Esophagus squamous epithelium (tissue), 5 donors: ENCODE measurements around the gene TM9SF1. TPM values are rescaled to one million over a fixed set of nuclear protein-coding genes. Genes with fewer than 3 reads are reported as not detected.
"Not testable (repeated sequence)": the region's sequence is repeated elsewhere in the genome, so short reads cannot be mapped to it uniquely, and the experiment has no call there.

Experiments
- DNase-seq: peaks from one replicate; lab custom pipeline; 2025; lab: John Stamatoyannopoulos, UW
- H3K27ac ChIP-seq, 4 donors: fragments of 200-600 bp; sonication (generic); one replicate each; pipeline ENCODE4 v1.5.1; 2016 to 2019; ENCODE audit warnings: mild to moderate bottlenecking in 1 of 4
- H3K27me3 ChIP-seq, 4 donors: fragments of 200-600 bp; sonication (generic); 1 replicate in 3 of 4; 2 replicates in 1 of 4; pipeline versions ENCODE4 v1.5.1 to v1.6.0; 2017 to 2021; ENCODE audit warnings: antibody characterized with exemption in 1 of 4
- H3K36me3 ChIP-seq, 3 donors: fragments of 200-600 bp; sonication (generic); one replicate each; pipeline ENCODE4 v1.5.1; 2016 to 2019
- H3K4me1 ChIP-seq, 3 donors: fragments of 200-600 bp; sonication (generic); one replicate each; pipeline ENCODE4 v1.5.1; 2017 to 2019
- H3K4me3 ChIP-seq, 4 donors: fragments of 200-600 bp; sonication (generic); 1 replicate in 3 of 4; 2 replicates in 1 of 4; pipeline ENCODE4 v1.5.1; 2016 to 2019; ENCODE audit warnings: mild to moderate bottlenecking in 2 of 4, moderate library complexity in 1 of 4
- H3K9me3 ChIP-seq, 3 donors: fragments of 200-600 bp; sonication (generic); one replicate each; pipeline ENCODE4 v1.5.1; 2016 to 2019
- POLR2A ChIP-seq, 4 donors: fragments of 450-650 bp; IDR thresholded peaks; one replicate each; pipeline ENCODE4 v1.6.1; 2017; ENCODE audit warnings: antibody characterized with exemption in 4 of 4, mild to moderate bottlenecking in 4 of 4, moderate library complexity in 3 of 4
- WGBS, 2 donors: methylation state at CpG; one replicate each; pipeline ENCODE4 v1.1.5; 2018; 5-methylcytosine and 5-hydroxymethylcytosine counted together
- intact Hi-C: fragments of 100-400 bp; cut with DNase I; formaldehyde crosslinking; loops from one replicate; pipeline ENCODE4 v1.15.0; 2022
- total RNA-seq, 4 donors: library from RNA; depleted of rRNA; stranded (reverse); fragments of >200 nt; gene quantifications; one replicate each; pipeline ENCODE4 v1.1.0, GENCODE V29; 2016
- TF ChIP-seq, protein P1 (sequence below), 6 experiments: fragments of 450-650 bp in 4 of 6; fragments of 200-600 bp in 2 of 6; sonication (generic) in 2 of 6; IDR thresholded peaks; one replicate each; pipeline ENCODE4 v1.5.1; 2016 to 2019; ENCODE audit warnings: antibody characterized with exemption in 6 of 6, mild to moderate bottlenecking in 4 of 6, moderate library complexity in 4 of 6
- donor health status: DM: yes; HTN: yes; CAD: no.

Gene TM9SF1
- total RNA-seq, 4 donors from 2014 or later: 36.4 to 51.3 (median 44.6) TPM

DNA sequence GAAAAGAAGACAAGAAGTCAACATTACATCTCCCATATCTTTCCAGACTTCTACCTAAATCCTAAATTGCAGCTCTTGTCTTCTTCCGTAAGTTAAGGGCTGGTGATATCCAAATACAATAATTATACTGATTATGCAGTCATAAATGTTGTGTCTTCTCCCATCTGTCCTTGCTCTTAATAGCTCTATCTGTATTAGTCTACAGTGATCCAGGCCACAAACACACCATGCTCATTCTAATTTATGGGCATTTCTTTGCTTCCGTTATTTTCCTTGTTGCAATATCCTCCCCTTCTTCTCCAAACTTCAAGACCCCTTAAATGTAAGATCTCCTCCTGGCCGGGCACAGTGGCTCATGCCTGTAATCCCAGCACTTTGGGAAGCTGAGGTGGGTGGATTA, 24.3 kb upstream of the TM9SF1 start:
- peaks cover 0 to 19% (median 0%) of the 10 kb centered on the region in 3 donors for H3K36me3 ChIP-seq
- no peak overlapping the region for H3K27ac ChIP-seq
- H3K27me3 ChIP-seq: no peaks in the 10 kb centered on the region
- 50 to 62% methylated on average over 2 to 3 of the region's 3 CpGs for whole genome bisulfite sequencing, 2 donors
- H3K9me3 ChIP-seq: no peaks in the 10 kb centered on the region
- H3K4me3 ChIP-seq: no peak overlapping the region
- intact Hi-C loops: no loop called here
- TF ChIP-seq POLR2A (IDR thresholded peaks at IDR 0.05): no peak
- TF ChIP-seq, protein P1, sequence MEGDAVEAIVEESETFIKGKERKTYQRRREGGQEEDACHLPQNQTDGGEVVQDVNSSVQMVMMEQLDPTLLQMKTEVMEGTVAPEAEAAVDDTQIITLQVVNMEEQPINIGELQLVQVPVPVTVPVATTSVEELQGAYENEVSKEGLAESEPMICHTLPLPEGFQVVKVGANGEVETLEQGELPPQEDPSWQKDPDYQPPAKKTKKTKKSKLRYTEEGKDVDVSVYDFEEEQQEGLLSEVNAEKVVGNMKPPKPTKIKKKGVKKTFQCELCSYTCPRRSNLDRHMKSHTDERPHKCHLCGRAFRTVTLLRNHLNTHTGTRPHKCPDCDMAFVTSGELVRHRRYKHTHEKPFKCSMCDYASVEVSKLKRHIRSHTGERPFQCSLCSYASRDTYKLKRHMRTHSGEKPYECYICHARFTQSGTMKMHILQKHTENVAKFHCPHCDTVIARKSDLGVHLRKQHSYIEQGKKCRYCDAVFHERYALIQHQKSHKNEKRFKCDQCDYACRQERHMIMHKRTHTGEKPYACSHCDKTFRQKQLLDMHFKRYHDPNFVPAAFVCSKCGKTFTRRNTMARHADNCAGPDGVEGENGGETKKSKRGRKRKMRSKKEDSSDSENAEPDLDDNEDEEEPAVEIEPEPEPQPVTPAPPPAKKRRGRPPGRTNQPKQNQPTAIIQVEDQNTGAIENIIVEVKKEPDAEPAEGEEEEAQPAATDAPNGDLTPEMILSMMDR (IDR thresholded peaks at IDR 0.05): no peak
- H3K4me1 ChIP-seq: peaks cover 0 to 22% (median 12%) of the 10 kb centered on the region in 3 donors
- DNase-seq: no peak

DNA sequence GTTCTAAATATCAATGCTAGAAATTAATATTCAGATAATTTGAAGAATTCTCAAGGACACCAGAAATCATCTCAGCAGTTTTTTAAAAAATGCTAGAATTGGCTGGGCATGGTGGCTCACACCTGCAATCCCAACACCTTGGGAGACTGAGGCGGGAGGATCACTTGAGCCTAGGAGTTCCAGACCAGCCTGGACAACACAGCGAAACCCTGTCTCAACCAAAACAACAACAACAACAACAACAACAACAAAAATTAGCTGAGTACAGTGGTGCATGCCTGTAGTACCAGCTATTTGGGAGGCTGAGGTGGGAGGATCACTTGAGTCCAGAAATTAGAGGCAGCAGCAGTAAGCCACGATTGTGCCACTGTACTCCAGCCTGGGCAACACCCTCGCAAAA, 23.8 kb upstream of the TM9SF1 start:
- Histone ChIP-seq H3K4me3 (no peak overlapping the region), H3K4me1 (peaks cover 0 to 24% (median 14%) of the 10 kb centered on the region in 3 donors), H3K9me3 (no peaks in the 10 kb centered on the region), H3K27ac (no peak overlapping the region), H3K36me3 (peaks cover 0 to 19% (median 0%) of the 10 kb centered on the region in 3 donors), H3K27me3 (no peaks in the 10 kb centered on the region)
- no peak for DNase-seq
- WGBS, 2 donors: 67 to 87% methylated on average over 4 of the region's 4 CpGs
- intact Hi-C loops: no loop called here
- TF ChIP-seq, protein P1 (IDR thresholded peaks at IDR 0.05): no peak
- no peak for TF ChIP-seq POLR2A (IDR thresholded peaks at IDR 0.05)

DNA sequence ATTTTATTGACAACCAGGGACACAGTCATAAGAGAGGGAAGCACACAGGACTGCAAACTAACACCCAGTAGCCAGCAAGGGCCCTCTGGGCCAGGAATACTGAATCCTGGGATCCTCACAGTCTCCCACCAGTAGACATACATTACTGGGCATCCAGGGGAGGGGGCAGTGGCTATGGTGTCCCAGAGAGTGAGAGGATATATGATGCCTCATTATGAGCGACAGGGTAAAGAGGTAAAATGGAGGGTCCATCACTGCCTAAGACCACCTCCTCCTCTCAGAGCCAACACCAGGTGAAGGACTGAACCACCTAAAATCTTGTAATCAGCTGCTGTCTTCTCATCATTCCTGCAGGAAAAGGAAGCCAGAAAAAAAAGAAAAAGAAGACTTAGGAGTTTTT, 21.6 kb upstream of the TM9SF1 start:
- H3K9me3 ChIP-seq, DNase-seq, H3K4me3 ChIP-seq, H3K27me3 ChIP-seq, intact Hi-C loops: not testable (repeated sequence)
- WGBS, 2 donors: 80 to 100% methylated on average over 1 of the region's 1 CpG
- peaks cover 0 to 19% (median 0%) of the 10 kb centered on the region in 3 donors for H3K36me3 ChIP-seq
- peak overlapping the region in 1 of 4 donors; percentile 99 for H3K27ac ChIP-seq
- peaks cover 0 to 38% (median 19%) of the 10 kb centered on the region in 3 donors for H3K4me1 ChIP-seq

DNA sequence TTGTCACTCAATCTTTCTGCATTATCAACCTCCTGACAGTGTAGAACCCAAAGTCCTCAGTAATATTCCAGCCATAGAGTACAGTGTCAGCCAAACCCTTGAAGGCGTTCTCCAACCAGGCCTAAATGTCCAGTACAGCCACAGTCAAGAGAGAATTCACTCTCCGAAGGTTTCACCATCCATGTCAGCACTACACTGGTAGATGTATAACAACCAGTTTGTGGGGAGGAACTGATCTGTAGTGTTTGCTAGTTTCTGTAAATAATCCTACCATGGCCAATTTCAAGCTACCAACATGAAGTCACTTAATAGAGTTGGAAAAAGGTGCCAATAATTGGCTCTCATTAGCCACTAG, 21.1 kb upstream of the TM9SF1 start:
- H3K4me3 ChIP-seq: peak overlapping the region in 3 of 4 donors; percentile 73 to 85 (median 85)

DNA sequence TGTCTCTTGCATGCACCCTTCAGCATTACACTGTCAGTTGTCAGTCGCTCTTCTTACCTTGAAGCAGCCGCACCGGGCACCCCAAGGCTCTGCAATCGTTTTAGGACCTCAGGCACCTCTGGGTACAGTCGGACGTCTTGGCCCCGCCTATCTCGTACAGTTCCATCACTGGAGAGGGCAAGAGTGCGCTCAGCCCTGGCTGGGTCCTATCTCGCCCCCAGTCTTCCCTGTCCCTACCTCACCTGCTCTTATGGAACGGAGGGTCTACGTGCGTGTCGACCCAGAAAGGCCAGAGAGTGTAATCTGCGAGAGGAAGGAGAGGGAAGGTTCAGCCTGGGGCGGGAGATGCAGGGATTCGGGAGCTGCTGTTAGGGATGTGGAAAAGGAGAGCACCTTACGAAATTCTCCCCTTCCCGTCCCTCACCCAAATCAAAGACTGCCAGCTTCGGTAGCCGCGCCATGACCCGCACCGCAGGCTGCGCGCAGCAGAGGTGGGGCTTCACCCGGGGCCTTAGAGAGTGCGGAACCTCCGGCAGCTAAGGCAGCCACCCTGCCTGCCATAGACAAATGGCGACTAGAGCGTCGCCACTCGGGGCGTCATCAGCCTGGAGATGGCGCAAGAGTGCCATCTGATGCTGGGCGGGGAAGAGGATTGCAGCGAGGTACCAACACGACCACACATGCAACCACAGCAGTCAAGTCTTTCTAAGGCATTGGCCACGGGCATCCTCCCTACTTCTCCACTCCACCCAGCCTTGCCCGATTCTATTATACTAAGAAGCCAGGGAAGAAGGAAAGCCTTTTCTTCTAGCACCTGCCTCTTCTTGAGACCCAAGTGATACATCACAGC, 20.5 kb upstream of the TM9SF1 start, which contains the start of gene MDP1:
Gene MDP1, minus strand, starts transcription at position 572 of the 850 bp plus-strand sequence. Its CDS starts 111 bp downstream, at position 461.
- Histone ChIP-seq H3K4me1 (peaks cover 0 to 47% (median 19%) of the 10 kb centered on the region in 3 donors), H3K9me3 (no peaks in the 10 kb centered on the region), H3K4me3 (peak within 1 kb of the TSS; percentile 53 to 85 (median 79)), H3K27me3 (no peaks in the 10 kb centered on the region), H3K27ac (peak within 1 kb of the TSS; percentile 86 to 99 (median 95)), H3K36me3 (peaks cover 0 to 29% (median 0%) of the 10 kb centered on the region in 3 donors)
- intact Hi-C loops: no loop called here
- 0% methylated on average over 13 to 16 of the region's 40 CpGs for WGBS, 2 donors
- TF ChIP-seq, protein P1 (IDR thresholded peaks at IDR 0.05): peak; percentile 41 to 71 (median 56)
- TF ChIP-seq POLR2A (IDR thresholded peaks at IDR 0.05): peak in 3 of 4 donors; percentile 47 to 77 (median 63)
- DNase-seq: peak; percentile 57

More for the DNA sequence above, 21.1 kb upstream of the TM9SF1 start:
- Histone ChIP-seq H3K27me3 (no peaks in the 10 kb centered on the region), H3K36me3 (peaks cover 0 to 23% (median 0%) of the 10 kb centered on the region in 3 donors), H3K27ac (peak overlapping the region; percentile 86 to 99 (median 95)), H3K9me3 (no peaks in the 10 kb centered on the region), H3K4me1 (peaks cover 0 to 42% (median 19%) of the 10 kb centered on the region in 3 donors)
- TF ChIP-seq, protein P1 (IDR thresholded peaks at IDR 0.05): no peak
- TF ChIP-seq POLR2A (IDR thresholded peaks at IDR 0.05): no peak
- no peak for DNase-seq
- WGBS, 2 donors: 78 to 80% methylated on average over 2 of the region's 2 CpGs
- intact Hi-C loops: no loop called here
